ENCODE results near the gene OSBPL10. TPM values are rescaled to one million over a fixed set of nuclear protein-coding genes. Genes with fewer than 3 reads are reported as not detected.

Gene OSBPL10
- total and polyA plus RNA-seq, 2 experiments from 2014 or later: 2.4 to 8.1 TPM

DNA sequence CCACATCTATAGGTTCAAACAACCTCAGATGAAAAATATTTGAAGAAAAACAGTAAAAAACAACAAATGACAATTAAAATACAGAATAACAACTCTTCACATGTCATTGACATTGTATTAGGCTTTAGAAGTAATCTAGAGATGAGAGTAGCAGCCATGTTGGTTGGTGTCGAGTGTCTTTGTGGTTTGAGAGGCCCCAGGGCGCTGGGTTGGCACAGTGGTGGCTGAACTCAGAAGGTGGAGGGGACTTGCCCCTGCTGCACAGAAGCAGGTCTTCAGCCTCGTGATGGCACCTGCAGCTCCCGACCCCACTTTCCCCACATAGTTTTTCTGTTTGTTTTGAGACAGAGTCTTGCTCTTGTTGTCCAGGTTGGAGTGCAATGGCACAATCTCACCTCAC lies 187.2 kb downstream of the OSBPL10 start:
- H3K27me3 ChIP-seq (replicated peaks; ENCODE audit: insufficient read depth): no peaks in the 10 kb centered on the region
- no peaks in the 10 kb centered on the region for H3K36me3 ChIP-seq (ENCODE audit: low read depth)
- TF ChIP-seq EZH2phosphoT487 (IDR thresholded peaks at IDR 0.05; ENCODE audit: insufficient read depth, low read depth) (no peak), EZH2 (IDR thresholded peaks at IDR 0.05; ENCODE audit: insufficient read depth, poor library complexity, severe bottlenecking) (no peak)
- no peak overlapping the region for H3K27ac ChIP-seq
- no peak for DNase-seq
- H3K4me3 ChIP-seq: no peak overlapping the region
- no peaks in the 10 kb centered on the region for H3K9me3 ChIP-seq (ENCODE audit: low read depth)
- no peak overlapping the region for H3K9ac ChIP-seq
- no peaks in the 10 kb centered on the region for H3K79me2 ChIP-seq (ENCODE audit: insufficient read depth)
- WGBS, 2 experiments (ENCODE audit: low coverage in 1 of 2, low lambda C conversion rate in 2 of 2, missing lambda C conversion rate in 2 of 2): 77 to 88% methylated on average over 4 of the region's 4 CpGs
- no peaks in the 10 kb centered on the region for H3F3A ChIP-seq (ENCODE audit: insufficient read depth)
- in situ Hi-C loops (cut with MboI): no loop called here
- H4K20me1 ChIP-seq (ENCODE audit: insufficient read depth): no peaks in the 10 kb centered on the region
- no peaks in the 10 kb centered on the region for H3K9me2 ChIP-seq (ENCODE audit: insufficient read depth)
- H2AFZ ChIP-seq: no peak overlapping the region
- no peak overlapping the region for H3K4me2 ChIP-seq (ENCODE audit: unreplicated experiment)
- H3K4me1 ChIP-seq (ENCODE audit: insufficient read depth): no peaks in the 10 kb centered on the region

DNA sequence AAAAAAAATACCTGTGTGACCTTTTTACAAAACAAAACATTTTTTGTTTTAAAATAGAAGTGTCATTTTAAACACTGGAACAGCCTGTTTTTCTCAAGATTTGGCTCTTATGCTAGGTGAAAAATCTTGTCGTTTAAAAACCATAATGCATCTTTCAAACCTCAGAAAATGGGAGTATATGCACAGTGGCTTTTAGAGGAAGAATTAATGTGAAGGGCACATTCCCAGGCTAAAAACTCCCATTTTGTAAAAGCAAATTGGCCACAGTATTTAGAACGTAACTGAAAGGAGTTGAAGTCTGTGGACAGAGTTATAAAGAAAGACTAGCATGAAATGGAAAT lies 190.0 kb downstream of the OSBPL10 start:
- H3F3A ChIP-seq (ENCODE audit: insufficient read depth): no peaks in the 10 kb centered on the region
- H2AFZ ChIP-seq: no peak overlapping the region

DNA sequence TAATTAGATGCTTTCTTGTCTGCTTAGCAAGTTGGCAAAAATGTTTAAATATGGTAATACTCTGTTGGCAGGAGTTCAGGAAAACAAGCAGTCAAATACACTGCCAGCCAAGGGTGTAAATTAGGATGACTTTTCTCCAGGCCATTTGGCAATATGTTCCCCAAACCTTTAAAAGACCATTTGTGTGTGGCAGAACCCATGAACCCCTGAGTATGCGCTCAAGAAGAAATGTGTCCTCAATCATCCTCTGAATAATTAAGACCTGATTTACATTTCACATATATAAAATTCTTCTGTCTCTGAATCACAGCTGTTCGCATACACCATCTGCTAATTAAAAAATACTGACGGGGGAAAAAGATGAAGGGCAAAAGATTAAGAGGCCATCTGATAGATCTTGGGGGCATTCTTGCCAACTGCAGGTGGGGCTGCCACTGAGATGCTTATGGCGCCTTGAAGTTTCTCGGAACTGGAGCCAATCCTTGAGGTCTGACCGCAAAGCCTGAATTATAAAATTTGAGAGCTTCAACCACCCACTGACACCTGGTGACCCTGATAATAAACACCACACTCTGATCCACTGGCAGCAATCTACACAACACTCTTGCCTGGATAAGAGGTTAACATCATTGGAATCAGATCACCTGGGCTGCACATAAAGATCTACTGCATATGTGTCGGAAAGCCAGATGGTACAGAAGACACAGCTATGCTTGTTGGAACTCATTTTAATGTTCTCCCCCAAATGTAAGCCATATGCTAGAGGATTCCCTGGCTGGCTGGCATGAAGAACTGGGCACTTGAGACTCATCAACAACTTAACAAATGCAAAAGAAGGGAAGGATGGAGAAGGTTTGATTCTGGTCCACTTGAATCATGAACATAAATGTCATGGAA lies 190.6 kb downstream of the OSBPL10 start:
- Histone ChIP-seq H4K20me1 (ENCODE audit: insufficient read depth) (no peaks in the 10 kb centered on the region), H3K27me3 (replicated peaks; ENCODE audit: insufficient read depth) (no peaks in the 10 kb centered on the region), H3K36me3 (ENCODE audit: low read depth) (no peaks in the 10 kb centered on the region), H3K4me2 (ENCODE audit: unreplicated experiment) (no peak overlapping the region), H3K4me1 (ENCODE audit: insufficient read depth) (no peaks in the 10 kb centered on the region), H2AFZ (no peak overlapping the region), H3K9ac (no peak overlapping the region), H3F3A (ENCODE audit: insufficient read depth) (no peaks in the 10 kb centered on the region), H3K79me2 (ENCODE audit: insufficient read depth) (no peaks in the 10 kb centered on the region), H3K4me3 (no peak overlapping the region), H3K9me3 (ENCODE audit: low read depth) (no peaks in the 10 kb centered on the region), H3K9me2 (ENCODE audit: insufficient read depth) (no peaks in the 10 kb centered on the region), H3K27ac (no peak overlapping the region)
- no peak for TF ChIP-seq EZH2 (IDR thresholded peaks at IDR 0.05; ENCODE audit: insufficient read depth, poor library complexity, severe bottlenecking)
- TF ChIP-seq EZH2phosphoT487 (IDR thresholded peaks at IDR 0.05; ENCODE audit: insufficient read depth, low read depth): no peak
- 55 to 61% methylated on average over 7 of the region's 7 CpGs for WGBS, 2 experiments (ENCODE audit: low coverage in 1 of 2, low lambda C conversion rate in 2 of 2, missing lambda C conversion rate in 2 of 2)
- in situ Hi-C loops (cut with MboI): no loop called here
- no peak for DNase-seq

More for the DNA sequence above, 190.0 kb downstream of the OSBPL10 start:
- Histone ChIP-seq H3K4me3 (no peak overlapping the region), H3K9me3 (ENCODE audit: low read depth) (no peaks in the 10 kb centered on the region), H3K4me2 (ENCODE audit: unreplicated experiment) (no peak overlapping the region), H3K9ac (no peak overlapping the region), H3K79me2 (ENCODE audit: insufficient read depth) (no peaks in the 10 kb centered on the region), H3K36me3 (ENCODE audit: low read depth) (no peaks in the 10 kb centered on the region), H3K9me2 (ENCODE audit: insufficient read depth) (no peaks in the 10 kb centered on the region), H4K20me1 (ENCODE audit: insufficient read depth) (no peaks in the 10 kb centered on the region), H3K27ac (no peak overlapping the region), H3K27me3 (replicated peaks; ENCODE audit: insufficient read depth) (no peaks in the 10 kb centered on the region), H3K4me1 (ENCODE audit: insufficient read depth) (no peaks in the 10 kb centered on the region)
- WGBS, 2 experiments (ENCODE audit: low coverage in 1 of 2, low lambda C conversion rate in 2 of 2, missing lambda C conversion rate in 2 of 2): 18 to 37% methylated on average over 2 of the region's 2 CpGs
- DNase-seq: no peak
- in situ Hi-C loops (cut with MboI): no loop called here
- no peak for TF ChIP-seq EZH2phosphoT487 (IDR thresholded peaks at IDR 0.05; ENCODE audit: insufficient read depth, low read depth)
- TF ChIP-seq EZH2 (IDR thresholded peaks at IDR 0.05; ENCODE audit: insufficient read depth, poor library complexity, severe bottlenecking): no peak

DNA sequence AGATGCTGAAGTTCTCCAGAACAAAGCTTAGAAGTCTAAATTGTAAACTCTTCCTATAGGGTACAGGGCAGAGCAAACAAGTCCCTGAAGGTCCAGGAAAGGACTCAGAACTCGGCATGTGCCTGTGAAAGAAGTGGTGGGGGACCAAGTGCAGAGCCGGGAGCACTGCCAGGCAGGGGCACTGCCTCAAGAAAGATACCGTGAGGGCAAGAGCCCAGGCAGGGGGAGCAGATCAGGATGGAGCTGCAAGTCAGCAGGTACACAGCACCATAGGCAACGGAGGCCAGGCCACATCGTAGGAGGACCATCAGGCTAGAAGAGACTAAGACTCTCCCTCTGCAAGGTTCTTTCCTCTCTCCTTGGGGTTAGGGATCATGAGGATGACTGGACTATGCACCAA lies 191.6 kb downstream of the OSBPL10 start:
- no peaks in the 10 kb centered on the region for H3K79me2 ChIP-seq (ENCODE audit: insufficient read depth)
- H3K9me3 ChIP-seq (ENCODE audit: low read depth): no peaks in the 10 kb centered on the region
- DNase-seq: no peak
- TF ChIP-seq EZH2phosphoT487 (IDR thresholded peaks at IDR 0.05; ENCODE audit: insufficient read depth, low read depth) (no peak), EZH2 (IDR thresholded peaks at IDR 0.05; ENCODE audit: insufficient read depth, poor library complexity, severe bottlenecking) (no peak)
- H3K36me3 ChIP-seq (ENCODE audit: low read depth): no peaks in the 10 kb centered on the region
- H3K9ac ChIP-seq: no peak overlapping the region
- H4K20me1 ChIP-seq (ENCODE audit: insufficient read depth): no peaks in the 10 kb centered on the region
- no peak overlapping the region for H3K4me3 ChIP-seq
- WGBS, 2 experiments (ENCODE audit: low coverage in 1 of 2, low lambda C conversion rate in 2 of 2, missing lambda C conversion rate in 2 of 2): 80 to 81% methylated on average over 5 of the region's 5 CpGs
- no peak overlapping the region for H3K27ac ChIP-seq
- no peak overlapping the region for H2AFZ ChIP-seq
- H3F3A ChIP-seq (ENCODE audit: insufficient read depth): no peaks in the 10 kb centered on the region
- H3K4me1 ChIP-seq (ENCODE audit: insufficient read depth): no peaks in the 10 kb centered on the region
- no peak overlapping the region for H3K4me2 ChIP-seq (ENCODE audit: unreplicated experiment)
- no peaks in the 10 kb centered on the region for H3K9me2 ChIP-seq (ENCODE audit: insufficient read depth)
- in situ Hi-C loops (cut with MboI): no loop called here
- no peaks in the 10 kb centered on the region for H3K27me3 ChIP-seq (replicated peaks; ENCODE audit: insufficient read depth)

Measured in GM23248 (cell line).